BLaER1 treated with 17β-estradiol and CSF1 and Interleukin-3, amounts not matched to agents 10 nM and 100 nM (cell line): Measurements from ENCODE around the gene RGS9BP.

Source experiments
- H3K27ac ChIP-seq, 11 experiments: shearing (Covaris generic); formaldehyde crosslinking; 2 replicates each; pipeline ENCODE4 v1.8.1; 2022
- H3K27me3 ChIP-seq, 11 experiments: shearing (Covaris generic); formaldehyde crosslinking; 2 replicates each; pipeline ENCODE4 v1.8.1; 2022
- H3K36me3 ChIP-seq, 11 experiments: shearing (Covaris generic); formaldehyde crosslinking; 2 replicates each; pipeline ENCODE4 v1.8.1; 2022
- H3K4me1 ChIP-seq, 10 experiments: shearing (Covaris generic); formaldehyde crosslinking; 2 replicates each; pipeline ENCODE4 v1.8.1; 2022
- H3K4me2 ChIP-seq, 11 experiments: shearing (Covaris generic); formaldehyde crosslinking; 2 replicates each; pipeline ENCODE4 v1.8.1; 2022
- H3K4me3 ChIP-seq, 10 experiments: shearing (Covaris generic); formaldehyde crosslinking; 2 replicates each; pipeline ENCODE4 v1.8.1; 2022
- H3K9ac ChIP-seq, 11 experiments: shearing (Covaris generic); formaldehyde crosslinking; 2 replicates each; pipeline ENCODE4 v1.8.1; 2022
- H3K9me3 ChIP-seq, 11 experiments: shearing (Covaris generic); formaldehyde crosslinking; replicated peaks in 1 of 11; 2 replicates each; pipeline ENCODE4 v1.8.1; 2022
- H4K20me1 ChIP-seq, 11 experiments: shearing (Covaris generic); formaldehyde crosslinking; 2 replicates each; pipeline ENCODE4 v1.8.1; 2022
- Cebpa-rat ChIP-seq, 11 experiments: shearing (Covaris generic); IDR thresholded peaks; 2 replicates each; pipeline ENCODE4 v1.8.1; 2022

RGS9BP gene

GRCh38 chr19:32718286-32718685, 42.6 kb downstream of the RGS9BP start:
- H4K20me1 ChIP-seq: peaks cover 0 to 9% (median 0%) of the 10 kb centered on the region in 11 experiments; a peak in 2 of 22 replicates
- H3K4me2 ChIP-seq: no peak overlapping the region
- no peaks in the 10 kb centered on the region for H3K27me3 ChIP-seq
- H3K4me3 ChIP-seq: no peak overlapping the region
- no peak for TF ChIP-seq Cebpa-rat (IDR thresholded peaks at IDR 0.05)
- H3K27ac ChIP-seq: no peak overlapping the region
- H3K9ac ChIP-seq: no peak overlapping the region
- peaks cover 5 to 15% (median 9%) of the 10 kb centered on the region in 11 experiments; a peak in 20 of 22 replicates for H3K9me3 ChIP-seq
- H3K36me3 ChIP-seq: peaks cover 36 to 53% (median 41%) of the 10 kb centered on the region in 11 experiments
- no peaks in the 10 kb centered on the region for H3K4me1 ChIP-seq

- no peak within 1 kb of the TSS for H3K4me3 ChIP-seq
- no peaks in the 10 kb centered on the region for H3K4me1 ChIP-seq
- H4K20me1 ChIP-seq: peaks cover 0 to 9% (median 0%) of the 10 kb centered on the region in 11 experiments; a peak in 1 of 22 replicates
- H3K27ac ChIP-seq: no peak within 1 kb of the TSS
- no peak within 1 kb of the TSS for H3K9ac ChIP-seq
- H3K36me3 ChIP-seq: peaks cover 22 to 40% (median 28%) of the 10 kb centered on the region in 11 experiments
- H3K4me2 ChIP-seq: no peak within 1 kb of the TSS
- H3K9me3 ChIP-seq: peaks cover 5 to 15% (median 9%) of the 10 kb centered on the region in 11 experiments; a peak in 20 of 22 replicates
- no peaks in the 10 kb centered on the region for H3K27me3 ChIP-seq
- TF ChIP-seq Cebpa-rat (IDR thresholded peaks at IDR 0.05): no peak
These were observed 44.0 kb downstream of the RGS9BP start, which contains the start of gene TDRD12 for GRCh38 chr19:32719611-32720059. Gene TDRD12, plus strand, starts transcription at chr19:32719767. Its CDS starts 306 bp downstream, at chr19:32720073.

GRCh38 chr19:32720216-32720935, 44.7 kb downstream of the RGS9BP start:
- Histone ChIP-seq H3K4me1 (no peaks in the 10 kb centered on the region), H3K27ac (no peak overlapping the region), H3K27me3 (no peaks in the 10 kb centered on the region), H4K20me1 (peaks cover 0 to 9% (median 0%) of the 10 kb centered on the region in 11 experiments; a peak in 1 of 22 replicates), H3K4me2 (no peak overlapping the region), H3K9me3 (peaks cover 5 to 15% (median 9%) of the 10 kb centered on the region in 11 experiments; a peak in 20 of 22 replicates), H3K36me3 (peaks cover 15 to 32% (median 21%) of the 10 kb centered on the region in 11 experiments), H3K9ac (no peak overlapping the region), H3K4me3 (no peak overlapping the region)
- TF ChIP-seq Cebpa-rat (IDR thresholded peaks at IDR 0.05): no peak

GRCh38 chr19:32720936-32721250, 45.2 kb downstream of the RGS9BP start:
- H3K9me3 ChIP-seq: peaks cover 5 to 19% (median 11%) of the 10 kb centered on the region in 11 experiments; a peak in 20 of 22 replicates
- no peak overlapping the region for H3K4me3 ChIP-seq
- no peaks in the 10 kb centered on the region for H3K27me3 ChIP-seq
- no peak for TF ChIP-seq Cebpa-rat (IDR thresholded peaks at IDR 0.05)
- H3K4me2 ChIP-seq: no peak overlapping the region
- no peak overlapping the region for H3K9ac ChIP-seq
- peaks cover 10 to 27% (median 17%) of the 10 kb centered on the region in 11 experiments; a peak in 20 of 22 replicates for H3K36me3 ChIP-seq
- H3K4me1 ChIP-seq: no peaks in the 10 kb centered on the region
- peaks cover 0 to 9% (median 0%) of the 10 kb centered on the region in 11 experiments; a peak in 1 of 22 replicates for H4K20me1 ChIP-seq
- H3K27ac ChIP-seq: no peak overlapping the region
